ENCODE measurements around the gene SPATA24. TPM values are rescaled to one million over a fixed set of nuclear protein-coding genes. Genes with fewer than 3 reads are reported as not detected.

Gene SPATA24
- total and polyA plus RNA-seq, 2 of the 13 experiments (the other 11 are each of a cell fraction or from before 2014, with no cell fraction given) = 6.0 to 11.1 TPM

Small RNAs within 50 kb of the gene (small RNA-seq; reads per million reads assigned to genes)
- 0 reads per million in 3 experiments for gene RNU5B-4P (ENCODE audit: insufficient read depth in 2 of 3, insufficient read length in 3 of 3, low read depth in 2 of 3, low replicate concordance in 1 of 3)

Other genes starting within 250 kb of the SPATA24 start
- gene SIL1, start 205.7 kb downstream of the SPATA24 start, total RNA-seq (2016; rRNA removed; fragmentation: Illumina TruSeq; extraction: Trizol) = 15.9 and 30.0 TPM in 2 replicates
- gene SIL1, start 205.7 kb downstream of the SPATA24 start, polyA plus RNA-seq (2011; rRNA removed) = 26.0 and 27.6 TPM in 2 replicates
- 341 and 484 TPM in 2 replicates for gene MATR3, start 110.3 kb downstream of the SPATA24 start, total RNA-seq (2016; rRNA removed; fragmentation: Illumina TruSeq; extraction: Trizol)
- 84.6 and 94.2 TPM in 2 replicates for gene MATR3, start 110.3 kb downstream of the SPATA24 start, polyA plus RNA-seq (2011; rRNA removed)
- 61.5 and 104 TPM in 2 replicates for gene PAIP2, start 62.2 kb downstream of the SPATA24 start, total RNA-seq (2016; rRNA removed; fragmentation: Illumina TruSeq; extraction: Trizol)
- 56.5 and 76.3 TPM in 2 replicates for gene PAIP2, start 62.2 kb downstream of the SPATA24 start, polyA plus RNA-seq (2011; rRNA removed)
- 3.6 and 6.6 TPM in 2 replicates for gene SLC23A1, start 20.8 kb downstream of the SPATA24 start, total RNA-seq (2016; rRNA removed; fragmentation: Illumina TruSeq; extraction: Trizol)
- 6.0 and 7.0 TPM in 2 replicates for gene SLC23A1, start 20.8 kb downstream of the SPATA24 start, polyA plus RNA-seq (2011; rRNA removed)
- 0.27 and 0.31 TPM in 2 replicates for gene MZB1, start 14.2 kb downstream of the SPATA24 start, total RNA-seq (2016; rRNA removed; fragmentation: Illumina TruSeq; extraction: Trizol)
- 0.35 and 0.40 TPM in 2 replicates for gene MZB1, start 14.2 kb downstream of the SPATA24 start, polyA plus RNA-seq (2011; rRNA removed)
- 0.28 and 0.69 TPM in 2 replicates for gene PROB1, start 9.0 kb downstream of the SPATA24 start, total RNA-seq (2016; rRNA removed; fragmentation: Illumina TruSeq; extraction: Trizol)
- gene PROB1, start 9.0 kb downstream of the SPATA24 start, polyA plus RNA-seq (2011; rRNA removed) = 1.1 and 1.9 TPM in 2 replicates
- 6.5 and 9.6 TPM in 2 replicates for gene DNAJC18, start 35.4 kb upstream of the SPATA24 start, total RNA-seq (2016; rRNA removed; fragmentation: Illumina TruSeq; extraction: Trizol)
- gene DNAJC18, start 35.4 kb upstream of the SPATA24 start, polyA plus RNA-seq (2011; rRNA removed) = 5.7 and 6.6 TPM in 2 replicates
- not detected in 2 replicates for gene ECSCR, start 58.7 kb upstream of the SPATA24 start, total RNA-seq (2016; rRNA removed; fragmentation: Illumina TruSeq; extraction: Trizol)
- 0.13 and 0.18 TPM in 2 replicates for gene ECSCR, start 58.7 kb upstream of the SPATA24 start, polyA plus RNA-seq (2011; rRNA removed)
- gene SMIM33, start 66.9 kb upstream of the SPATA24 start, total RNA-seq (2016; rRNA removed; fragmentation: Illumina TruSeq; extraction: Trizol) = not detected in 2 replicates
- 0.03 TPM in 1 of 2 replicates, not detected in the other for gene SMIM33, start 66.9 kb upstream of the SPATA24 start, polyA plus RNA-seq (2011; rRNA removed)
- 0.56 and 1.3 TPM in 2 replicates for gene STING1, start 78.7 kb upstream of the SPATA24 start, total RNA-seq (2016; rRNA removed; fragmentation: Illumina TruSeq; extraction: Trizol)
- gene STING1, start 78.7 kb upstream of the SPATA24 start, polyA plus RNA-seq (2011; rRNA removed) = 4.4 and 5.1 TPM in 2 replicates
- gene UBE2D2, start 157.2 kb upstream of the SPATA24 start, total RNA-seq (2016; rRNA removed; fragmentation: Illumina TruSeq; extraction: Trizol) = 109 and 118 TPM in 2 replicates
- 59.9 and 79.1 TPM in 2 replicates for gene UBE2D2, start 157.2 kb upstream of the SPATA24 start, polyA plus RNA-seq (2011; rRNA removed)
- gene CXXC5, start 244.3 kb upstream of the SPATA24 start, total RNA-seq (2016; rRNA removed; fragmentation: Illumina TruSeq; extraction: Trizol) = 30.7 and 33.0 TPM in 2 replicates
- gene CXXC5, start 244.3 kb upstream of the SPATA24 start, polyA plus RNA-seq (2011; rRNA removed) = 27.9 and 32.3 TPM in 2 replicates

All from HepG2 (cell line).